Kidney (tissue), 14 donors: Measurements from ENCODE around the gene BUD23. TPM values are rescaled to one million over a fixed set of nuclear protein-coding genes. Genes with fewer than 3 reads are reported as not detected.
A peak's percentile ranks its signal among the peaks of the same experiment; 100 is the strongest.

ENCODE experiments used
- DNase-seq, 5 donors: peaks; one replicate each; pipeline ENCODE4 v3.0.0-alpha.2; 2013 to 2020
- FAIRE-seq: peaks from 2 replicates; lab custom pipeline; 2012; peaks lifted over from hg19 to GRCh38; lab: Jason Lieb, UNC
- H3K27ac ChIP-seq, 2 donors: one replicate each; pipeline ENCODE4 v1.7.0; 2013; ENCODE audit warnings: low read depth in 2 of 2, low read length in 2 of 2, inconsistent platforms in 1 of 2
- H3K27me3 ChIP-seq: one replicate; pipeline ENCODE4 v1.7.1; 2013; ENCODE audit warnings: low read length, inconsistent platforms; ENCODE audit not compliant: control insufficient read depth, insufficient read depth
- H3K36me3 ChIP-seq, 3 donors: one replicate each; pipeline versions ENCODE4 v1.7.0 to v1.7.1; 2013; ENCODE audit warnings: low read length in 3 of 3, control low read depth in 1 of 3, inconsistent platforms in 1 of 3; ENCODE audit not compliant: insufficient read depth in 3 of 3, control insufficient read depth in 2 of 3
- H3K4me1 ChIP-seq, 3 donors: one replicate each; pipeline versions ENCODE4 v1.7.0 to v1.7.1; 2013; ENCODE audit warnings: low read length in 3 of 3, inconsistent platforms in 1 of 3, low read depth in 1 of 3; ENCODE audit not compliant: control insufficient read depth in 2 of 3, insufficient read depth in 2 of 3
- H3K4me3 ChIP-seq, 3 donors: one replicate each; pipeline versions ENCODE4 v1.7.0 to v1.8.1; 2013; ENCODE audit warnings: low read length in 3 of 3, control low read depth in 1 of 3, inconsistent platforms in 1 of 3
- H3K9ac ChIP-seq, 3 donors: one replicate each; pipeline versions ENCODE4 v1.7.0 to v1.7.1; 2013; ENCODE audit warnings: low read length in 3 of 3, control low read depth in 1 of 3, inconsistent platforms in 1 of 3
- H3K9me3 ChIP-seq, 3 donors: one replicate each; pipeline versions ENCODE4 v1.7.0 to v1.7.1; 2013; ENCODE audit warnings: low read length in 3 of 3, control low read depth in 1 of 3, inconsistent platforms in 1 of 3; ENCODE audit not compliant: control insufficient read depth in 2 of 3, insufficient read depth in 1 of 3
- intact Hi-C: fragments of 100-400 bp; cut with DNase I; formaldehyde crosslinking; loops from one replicate; pipeline ENCODE4 v1.11.1; 2022
- polyA plus RNA-seq: library from polyadenylated mRNA; stranded (reverse); fragments of 350-450 nt; fragmentation: Illumina TruSeq; extraction: RNeasy Lipid Tissue Mini Kit (QIAGEN cat#74804); gene quantifications from one replicate; pipeline ENCODE4 v1.2.3, GENCODE V29; 2014; ENCODE audit warnings: low read depth, low replicate concordance; ENCODE audit not compliant: insufficient read depth
- total RNA-seq: library from RNA; stranded (reverse); fragmentation: NEBNext Ultra II Directional; extraction: Animal tissue kit (Norgen Biotek cat#: 25700); gene quantifications from one replicate; pipeline ENCODE4 v1.2.1, GENCODE V29; 2021
- TF ChIP-seq, protein P1 (sequence below): IDR thresholded peaks from 3 replicates; pipeline ENCODE4 v1.5.1; 2012; ENCODE audit warnings: mild to moderate bottlenecking, moderate library complexity, borderline replicate concordance; ENCODE audit not compliant: insufficient read depth; ENCODE audit errors: extremely low read depth
- donor health status: control.
- donor health status: control.
- donor health status: control.
- donor health status: control.
- donor health status: control.
- donor health status: DM: yes; HTN: yes; CAD: no.
- donor health status: Normal renal cell carcinoma (clear cell type).

BUD23 gene
- total and polyA plus RNA-seq, 2 donors from 2014 or later, result 61.0 to 92.7 TPM

- Histone ChIP-seq H3K4me1 (peaks cover 0 to 6% (median 4%) of the 10 kb centered on the region in 3 donors), H3K4me3 (peak overlapping the region; percentile 65 to 77 (median 76)), H3K36me3 (no peaks in the 10 kb centered on the region), H3K27ac (peak overlapping the region; percentile 71 to 86), H3K9me3 (no peaks in the 10 kb centered on the region), H3K27me3 (no peaks in the 10 kb centered on the region), H3K9ac (peak overlapping the region; percentile 11 to 70 (median 55))
- FAIRE-seq (no peak), DNase-seq (peak in 4 of 5 donors; percentile 33 to 72 (median 58))
- TF ChIP-seq, protein P1, sequence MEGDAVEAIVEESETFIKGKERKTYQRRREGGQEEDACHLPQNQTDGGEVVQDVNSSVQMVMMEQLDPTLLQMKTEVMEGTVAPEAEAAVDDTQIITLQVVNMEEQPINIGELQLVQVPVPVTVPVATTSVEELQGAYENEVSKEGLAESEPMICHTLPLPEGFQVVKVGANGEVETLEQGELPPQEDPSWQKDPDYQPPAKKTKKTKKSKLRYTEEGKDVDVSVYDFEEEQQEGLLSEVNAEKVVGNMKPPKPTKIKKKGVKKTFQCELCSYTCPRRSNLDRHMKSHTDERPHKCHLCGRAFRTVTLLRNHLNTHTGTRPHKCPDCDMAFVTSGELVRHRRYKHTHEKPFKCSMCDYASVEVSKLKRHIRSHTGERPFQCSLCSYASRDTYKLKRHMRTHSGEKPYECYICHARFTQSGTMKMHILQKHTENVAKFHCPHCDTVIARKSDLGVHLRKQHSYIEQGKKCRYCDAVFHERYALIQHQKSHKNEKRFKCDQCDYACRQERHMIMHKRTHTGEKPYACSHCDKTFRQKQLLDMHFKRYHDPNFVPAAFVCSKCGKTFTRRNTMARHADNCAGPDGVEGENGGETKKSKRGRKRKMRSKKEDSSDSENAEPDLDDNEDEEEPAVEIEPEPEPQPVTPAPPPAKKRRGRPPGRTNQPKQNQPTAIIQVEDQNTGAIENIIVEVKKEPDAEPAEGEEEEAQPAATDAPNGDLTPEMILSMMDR, result no peak
- intact Hi-C loops, result no loop called here
These were observed 14.5 kb upstream of the BUD23 start for GRCh38 chr7:73668886-73669230.

GRCh38 chr7:73669288-73669701 lies 14.1 kb upstream of the BUD23 start:
- Histone ChIP-seq H3K9me3 (no peaks in the 10 kb centered on the region), H3K9ac (peak overlapping the region in 1 of 3 donors; percentile 70), H3K27me3 (no peaks in the 10 kb centered on the region), H3K4me3 (peak overlapping the region in 2 of 3 donors; percentile 76 to 77), H3K27ac (peak overlapping the region; percentile 39 to 68), H3K4me1 (peaks cover 0 to 6% (median 4%) of the 10 kb centered on the region in 3 donors), H3K36me3 (no peaks in the 10 kb centered on the region)
- no peak for FAIRE-seq
- DNase-seq, result peak; percentile 37 to 87 (median 45)
- intact Hi-C loops, result no loop called here
- TF ChIP-seq, protein P1, result no peak

DNA sequence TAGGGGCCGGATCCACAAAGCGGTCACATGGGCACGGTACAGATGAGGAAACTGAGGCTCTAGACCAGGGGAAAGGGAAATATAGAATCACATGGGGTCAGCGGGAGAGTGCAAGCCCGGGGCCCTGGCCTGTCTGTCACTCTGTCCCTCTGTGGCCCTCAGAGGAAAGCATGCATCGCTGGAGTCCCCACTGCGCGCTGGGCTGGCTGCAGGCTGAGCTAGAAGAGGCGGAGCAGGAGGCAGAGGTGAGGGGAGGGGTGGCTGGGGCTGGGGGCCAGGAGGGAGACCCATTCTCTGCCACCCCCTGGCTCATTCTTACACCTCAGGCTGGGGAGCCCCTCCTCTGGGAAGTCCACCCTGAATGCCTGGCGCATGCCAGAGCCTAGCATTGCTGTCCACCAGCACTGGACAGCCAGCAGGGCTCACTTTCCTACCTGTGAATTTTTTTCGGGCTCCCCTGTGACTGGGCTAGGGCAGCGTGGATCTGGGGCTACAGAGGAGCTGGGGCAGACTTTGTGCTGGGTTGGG lies 13.5 kb upstream of the BUD23 start:
- intact Hi-C loops, result no loop called here
- no peak for FAIRE-seq
- DNase-seq, result no peak
- H3K36me3 ChIP-seq, result no peaks in the 10 kb centered on the region
- peaks cover 0 to 6% (median 4%) of the 10 kb centered on the region in 3 donors for H3K4me1 ChIP-seq
- no peak overlapping the region for H3K4me3 ChIP-seq
- TF ChIP-seq, protein P1, result no peak
- no peaks in the 10 kb centered on the region for H3K27me3 ChIP-seq
- no peaks in the 10 kb centered on the region for H3K9me3 ChIP-seq
- no peak overlapping the region for H3K9ac ChIP-seq
- H3K27ac ChIP-seq, result no peak overlapping the region

- no peak for FAIRE-seq
- Histone ChIP-seq H3K36me3 (no peaks in the 10 kb centered on the region), H3K4me3 (no peak overlapping the region), H3K27ac (no peak overlapping the region), H3K9ac (no peak overlapping the region), H3K27me3 (no peaks in the 10 kb centered on the region), H3K4me1 (peaks cover 0 to 6% (median 0%) of the 10 kb centered on the region in 3 donors), H3K9me3 (no peaks in the 10 kb centered on the region)
- no peak for DNase-seq
- TF ChIP-seq, protein P1, result no peak
- intact Hi-C loops, result no loop called here
These were observed 12.1 kb upstream of the BUD23 start for GRCh38 chr7:73671322-73671661.
